Spinal cord (tissue), 10 donors: Measurements from ENCODE around the gene FAM120B. TPM values are rescaled to one million over a fixed set of nuclear protein-coding genes. Genes with fewer than 3 reads are reported as not detected.
"Not testable (repeated sequence)": the region's sequence is repeated elsewhere in the genome, so short reads cannot be mapped to it uniquely, and the experiment has no call there.

ENCODE experiments used
- DNase-seq, 6 donors: peaks; one replicate each; pipeline versions ENCODE4 v3.0.0 to v3.0.0-alpha.2; 2013 to 2015; ENCODE audit warnings: low spot score in 6 of 6, low read depth in 4 of 6
- H3K27ac ChIP-seq: one replicate; pipeline ENCODE4 v1.5.1; 2013; ENCODE audit warnings: low read depth, low read length, control low read depth
- H3K27me3 ChIP-seq: one replicate; pipeline ENCODE4 v1.6.1; 2013; ENCODE audit warnings: low read length; ENCODE audit not compliant: control insufficient read depth, insufficient read depth
- H3K36me3 ChIP-seq: one replicate; pipeline ENCODE4 v1.6.1; 2013; ENCODE audit warnings: low read length; ENCODE audit not compliant: control insufficient read depth, insufficient read depth
- H3K4me1 ChIP-seq: one replicate; pipeline ENCODE4 v1.6.1; 2013; ENCODE audit warnings: low read length; ENCODE audit not compliant: control insufficient read depth, insufficient read depth
- H3K4me3 ChIP-seq: one replicate; pipeline ENCODE4 v1.5.1; 2013; ENCODE audit warnings: low read depth, low read length, control low read depth
- H3K9me3 ChIP-seq: one replicate; pipeline ENCODE4 v1.6.1; 2013; ENCODE audit warnings: low read length; ENCODE audit not compliant: control insufficient read depth, insufficient read depth
- WGBS: methylation state at CpG from one replicate; pipeline ENCODE4 v1.1.5; 2013; ENCODE audit warnings: missing lambda C conversion rate; ENCODE audit not compliant: insufficient coverage; 5-methylcytosine and 5-hydroxymethylcytosine counted together
- polyA plus RNA-seq, 2 donors: library from polyadenylated mRNA; unstranded; fragments of 120-200 nt; gene quantifications; one replicate each; pipeline ENCODE4 v1.2.1, GENCODE V29; 2013; ENCODE audit not compliant: insufficient read length in 2 of 2
- total RNA-seq, 2 donors: library from RNA; depleted of rRNA in 1 of 2; stranded (reverse); fragments of 120-200 nt in 1 of 2; fragments of >200 nt in 1 of 2; gene quantifications; one replicate each; pipeline versions ENCODE4 v1.2.3 to v1.2.4, GENCODE V29; 2013 to 2014
- donor health status: healthy.

The FAM120B gene
- total and polyA plus RNA-seq, 4 donors: 29.0 to 40.2 (median 36.6) TPM

DNA sequence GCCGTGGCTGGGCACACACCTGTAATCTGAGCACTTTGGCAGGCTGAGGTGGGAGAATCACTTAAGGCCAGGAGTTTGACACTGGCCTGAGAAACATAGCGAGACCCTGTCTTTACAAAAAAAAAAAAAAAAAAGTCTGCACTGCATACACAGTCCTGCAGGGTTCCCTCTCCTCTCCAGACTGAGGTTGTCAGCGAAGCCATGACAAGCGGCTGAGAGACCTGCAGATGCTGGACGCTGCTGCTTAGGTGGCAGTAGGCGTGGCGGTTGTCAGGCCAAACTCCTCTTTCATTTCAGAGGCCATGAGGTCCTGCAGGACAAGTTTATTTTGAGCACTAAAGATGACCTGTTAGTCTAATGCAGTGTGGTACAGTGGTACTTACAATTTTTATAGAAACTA lies 86.5 kb downstream of the FAM120B start:
- Histone ChIP-seq H3K4me3 (no peak overlapping the region), H3K36me3 (peaks cover 54% of the 10 kb centered on the region), H3K4me1 (no peaks in the 10 kb centered on the region), H3K27me3 (no peaks in the 10 kb centered on the region), H3K27ac (no peak overlapping the region), H3K9me3 (no peaks in the 10 kb centered on the region)
- DNase-seq: no peak
- 95% methylated on average over 4 of the region's 7 CpGs for WGBS

DNA sequence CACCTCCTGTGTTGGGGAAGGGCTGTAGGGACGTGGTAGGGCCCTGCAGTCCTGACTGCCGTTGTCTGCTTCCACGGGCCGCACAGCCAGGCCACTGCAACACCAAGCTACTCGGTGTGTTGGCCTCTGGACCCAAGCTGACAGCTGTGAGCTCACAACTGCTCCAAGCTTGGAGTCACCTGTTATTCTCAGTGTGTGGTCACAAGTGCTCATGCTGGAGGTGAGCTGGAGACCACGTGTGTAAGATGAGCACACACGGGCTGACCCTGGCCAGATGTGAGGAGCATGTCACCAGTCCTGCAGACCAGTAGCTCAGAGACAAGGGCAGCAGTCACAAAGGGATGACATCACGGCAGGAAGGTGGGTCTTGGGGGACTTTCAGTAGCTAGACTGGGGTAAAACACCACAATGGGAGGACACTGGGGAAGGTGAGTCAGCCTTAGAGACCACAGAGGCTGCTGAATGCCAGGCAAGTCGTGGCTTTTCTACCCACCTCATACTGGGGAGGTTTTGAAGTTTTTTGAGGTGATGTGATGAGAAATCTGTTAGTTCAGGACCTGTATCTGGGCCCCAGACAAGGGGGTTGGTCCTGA lies 87.3 kb downstream of the FAM120B start:
- Histone ChIP-seq H3K36me3 (peaks cover 52% of the 10 kb centered on the region), H3K4me3 (no peak overlapping the region), H3K9me3 (no peaks in the 10 kb centered on the region), H3K27me3 (no peaks in the 10 kb centered on the region), H3K27ac (no peak overlapping the region), H3K4me1 (no peaks in the 10 kb centered on the region)
- no peak for DNase-seq
- 97% methylated on average over 8 of the region's 9 CpGs for WGBS

DNA sequence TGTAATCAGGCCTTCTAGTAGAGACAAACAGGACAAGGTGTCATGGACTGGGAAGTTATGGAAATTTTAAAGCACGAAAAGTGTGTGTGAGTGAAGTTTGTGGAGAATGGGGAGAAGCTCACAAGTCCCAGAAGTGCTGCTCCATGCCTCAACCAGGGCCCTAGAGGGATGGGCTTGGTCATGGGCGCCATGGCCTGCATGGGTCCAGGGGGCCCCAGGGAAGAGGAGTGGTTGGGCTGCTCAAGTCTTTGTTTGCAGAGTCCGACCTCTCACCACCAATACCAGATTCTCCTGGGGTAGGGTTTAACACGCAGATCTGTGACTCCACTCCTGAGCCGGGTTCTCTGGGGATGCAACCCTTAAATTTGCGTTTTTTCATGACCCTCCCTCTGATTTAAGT lies 88.4 kb downstream of the FAM120B start:
- H3K4me1 ChIP-seq: no peaks in the 10 kb centered on the region
- peaks cover 46% of the 10 kb centered on the region for H3K36me3 ChIP-seq
- no peak overlapping the region for H3K27ac ChIP-seq
- no peaks in the 10 kb centered on the region for H3K27me3 ChIP-seq
- no peaks in the 10 kb centered on the region for H3K9me3 ChIP-seq
- no peak for DNase-seq
- 97% methylated on average over 5 of the region's 6 CpGs for WGBS
- no peak overlapping the region for H3K4me3 ChIP-seq

DNA sequence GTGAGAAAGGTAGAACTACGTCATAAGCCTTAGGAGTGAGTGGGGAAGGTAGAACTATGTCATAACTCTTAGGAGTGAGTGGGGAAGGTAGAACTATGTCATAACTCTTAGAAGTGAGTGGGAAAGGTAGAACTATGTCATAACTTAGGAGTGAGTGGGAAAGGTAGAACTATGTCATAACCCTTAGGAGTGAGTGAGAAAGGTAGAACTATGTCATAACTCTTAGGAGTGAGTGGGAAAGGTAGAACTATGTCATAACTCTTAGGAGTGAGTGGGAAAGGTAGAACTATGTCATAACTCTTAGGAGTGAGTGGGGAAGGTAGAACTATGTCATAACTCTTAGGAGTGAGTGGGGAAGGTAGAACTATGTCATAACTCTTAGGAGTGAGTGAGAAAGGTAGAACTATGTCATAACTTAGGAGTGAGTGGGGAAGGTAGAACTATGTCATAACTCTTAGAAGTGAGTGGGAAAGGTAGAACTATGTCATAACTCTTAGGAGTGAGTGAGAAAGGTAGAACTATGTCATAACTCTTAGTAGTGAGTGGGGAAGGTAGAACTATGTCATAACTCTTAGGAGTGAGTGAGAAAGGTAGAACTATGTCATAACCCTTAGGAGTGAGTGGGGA lies 92.3 kb downstream of the FAM120B start:
- not testable (repeated sequence) for H3K4me3 ChIP-seq, DNase-seq, H3K27me3 ChIP-seq, H3K9me3 ChIP-seq, H3K27ac ChIP-seq
- WGBS: no CpG with 5 or more reads among the region's 1 CpG
- Histone ChIP-seq H3K36me3 (peaks cover 52% of the 10 kb centered on the region), H3K4me1 (peaks cover 18% of the 10 kb centered on the region)

DNA sequence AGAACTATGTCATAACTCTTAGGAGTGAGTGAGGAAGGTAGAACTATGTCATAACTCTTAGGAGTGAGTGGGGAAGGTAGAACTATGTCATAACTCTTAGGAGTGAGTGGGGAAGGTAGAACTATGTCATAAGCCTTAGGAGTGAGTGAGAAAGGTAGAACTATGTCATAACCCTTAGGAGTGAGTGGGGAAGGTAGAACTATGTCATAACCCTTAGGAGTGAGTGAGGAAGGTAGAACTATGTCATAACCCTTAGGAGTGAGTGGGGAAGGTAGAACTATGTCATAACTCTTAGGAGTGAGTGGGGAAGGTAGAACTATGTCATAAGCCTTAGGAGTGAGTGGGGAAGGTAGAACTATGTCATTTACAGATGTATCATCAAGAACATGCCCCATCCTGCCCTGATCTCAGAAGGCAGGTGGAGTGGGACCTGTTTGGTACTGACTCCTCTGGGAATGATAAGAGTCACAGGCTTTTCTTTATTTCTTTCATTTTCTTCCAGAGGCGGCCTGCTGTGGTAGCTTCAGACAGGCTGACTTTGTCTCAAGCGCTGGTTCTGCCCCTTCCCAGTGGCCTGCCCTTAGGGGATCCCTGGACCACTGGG lies 93.5 kb downstream of the FAM120B start:
- not testable (repeated sequence) for H3K4me3 ChIP-seq, H3K27me3 ChIP-seq, H3K27ac ChIP-seq, DNase-seq, H3K9me3 ChIP-seq
- Histone ChIP-seq H3K36me3 (peaks cover 40% of the 10 kb centered on the region), H3K4me1 (peaks cover 21% of the 10 kb centered on the region)
- 83% methylated on average over 2 of the region's 2 CpGs for WGBS

DNA sequence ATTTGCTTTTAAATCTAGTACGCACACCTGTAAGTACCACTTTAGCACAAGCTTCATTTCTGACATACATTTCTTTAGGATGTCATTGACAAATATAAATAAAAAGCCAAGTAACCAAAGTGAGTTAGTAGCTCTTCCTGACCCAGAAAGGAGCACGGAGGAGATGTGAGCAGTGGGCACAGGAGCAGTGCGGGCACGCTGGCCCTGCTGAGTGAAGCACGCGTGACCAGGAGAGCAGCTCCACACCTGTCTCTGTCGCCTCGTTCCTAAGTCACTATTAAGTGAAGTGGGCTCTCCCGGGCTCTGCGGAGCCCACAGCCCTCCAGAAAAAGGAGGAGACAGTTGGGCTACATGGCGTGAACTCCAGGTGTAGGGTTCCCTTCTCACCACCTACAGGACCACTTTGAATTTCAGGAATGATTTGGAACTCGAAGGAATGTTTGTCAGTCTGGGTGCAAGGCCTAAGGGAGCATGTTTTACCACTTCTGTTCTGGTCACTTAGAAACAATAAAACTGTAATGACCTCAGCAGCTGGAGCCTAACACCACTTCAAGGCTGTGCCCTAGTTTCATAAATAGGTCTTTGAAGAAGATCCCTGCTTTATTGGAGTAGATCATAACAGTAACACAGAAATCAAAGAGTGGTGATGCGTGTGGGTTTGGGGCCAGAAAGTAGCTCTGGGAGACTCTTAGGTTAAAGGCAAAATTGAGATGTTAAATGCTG lies 95.9 kb downstream of the FAM120B start:
- whole genome bisulfite sequencing: 74% methylated on average over 7 of the region's 13 CpGs
- Histone ChIP-seq H3K36me3 (peaks cover 31% of the 10 kb centered on the region), H3K4me3 (no peak overlapping the region)

DNA sequence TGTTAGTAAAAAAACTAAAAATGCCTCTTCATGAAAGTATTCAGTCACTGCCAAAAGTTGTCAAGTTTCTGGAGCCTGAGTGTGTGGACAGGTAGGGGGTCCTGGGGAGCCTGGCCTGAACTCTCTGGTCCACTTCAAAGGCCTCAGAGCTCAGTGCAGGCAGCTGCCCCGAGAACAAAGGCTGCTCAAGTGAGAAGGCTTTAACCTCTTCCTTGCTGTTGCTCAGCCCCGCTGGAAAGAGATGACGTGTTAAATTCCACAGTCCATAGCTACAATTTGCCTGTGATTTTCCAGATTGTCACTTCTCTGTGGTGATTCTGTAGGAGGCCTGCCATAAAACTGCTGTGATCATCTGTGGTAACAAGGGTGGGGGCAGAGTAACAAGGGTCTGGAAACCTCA lies 96.9 kb downstream of the FAM120B start:
- WGBS: 14% methylated on average over 1 of the region's 3 CpGs
- no peak overlapping the region for H3K4me3 ChIP-seq
- peak overlapping the region; percentile 10 for H3K27ac ChIP-seq
- DNase-seq: peak in 2 of 6 donors; percentile 43 to 61
- no peaks in the 10 kb centered on the region for H3K27me3 ChIP-seq
- peaks cover 26% of the 10 kb centered on the region for H3K36me3 ChIP-seq
- H3K9me3 ChIP-seq: no peaks in the 10 kb centered on the region
- peaks cover 21% of the 10 kb centered on the region for H3K4me1 ChIP-seq

More for the DNA sequence above, 95.9 kb downstream of the FAM120B start:
- no peak for DNase-seq
- no peak overlapping the region for H3K27ac ChIP-seq
- H3K27me3 ChIP-seq: no peaks in the 10 kb centered on the region
- H3K4me1 ChIP-seq: peaks cover 21% of the 10 kb centered on the region
- no peaks in the 10 kb centered on the region for H3K9me3 ChIP-seq

DNA sequence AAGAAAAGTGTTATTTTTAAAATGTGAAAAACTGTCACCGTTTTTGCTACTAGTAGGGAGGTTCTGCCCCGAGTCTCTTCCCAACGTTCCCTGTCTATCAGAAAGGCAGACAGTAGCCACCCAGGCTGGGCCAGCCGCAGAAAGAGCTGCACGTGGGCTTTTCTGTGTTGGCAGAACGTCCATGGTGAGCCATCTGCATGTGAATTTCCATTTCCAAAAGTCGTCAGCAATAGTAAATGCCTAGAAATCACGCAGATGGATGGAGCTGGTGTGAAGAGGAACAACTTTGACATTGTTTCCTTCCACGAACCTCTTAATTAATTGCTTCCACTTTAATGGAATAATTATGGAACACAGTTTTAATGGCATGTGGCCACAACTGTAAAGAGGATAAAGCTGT lies 97.5 kb downstream of the FAM120B start:
- WGBS: 19% methylated on average over 6 of the region's 9 CpGs
- DNase-seq: peak in 2 of 6 donors; percentile 61 to 94
- Histone ChIP-seq H3K9me3 (no peaks in the 10 kb centered on the region), H3K36me3 (peaks cover 26% of the 10 kb centered on the region), H3K4me3 (no peak overlapping the region), H3K27ac (peak overlapping the region; percentile 10), H3K4me1 (peaks cover 21% of the 10 kb centered on the region), H3K27me3 (no peaks in the 10 kb centered on the region)

DNA sequence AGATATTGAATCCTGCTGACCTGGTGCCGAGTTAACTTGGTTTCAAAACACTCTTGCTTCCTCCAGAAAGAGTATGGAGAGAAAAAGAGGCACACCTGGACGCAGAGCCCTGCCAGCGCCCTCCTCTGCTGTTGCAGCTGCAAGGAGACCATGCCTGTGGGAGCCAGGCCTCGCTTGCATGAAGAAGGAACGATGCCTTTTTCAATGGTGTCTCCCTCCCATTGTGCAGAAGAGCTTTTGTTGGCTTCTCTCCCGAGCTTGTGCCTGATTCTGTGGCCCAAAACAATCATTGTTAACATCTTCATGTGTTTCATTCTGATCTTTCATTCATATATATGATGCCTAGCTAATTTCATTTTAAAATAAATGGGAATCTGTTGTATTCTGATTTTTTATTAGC lies 98.1 kb downstream of the FAM120B start:
- Histone ChIP-seq H3K9me3 (no peaks in the 10 kb centered on the region), H3K27me3 (no peaks in the 10 kb centered on the region), H3K4me3 (no peak overlapping the region), H3K27ac (no peak overlapping the region), H3K4me1 (peaks cover 21% of the 10 kb centered on the region), H3K36me3 (peaks cover 26% of the 10 kb centered on the region)
- peak in 2 of 6 donors; percentile 22 to 56 for DNase-seq
- 50% methylated on average over 5 of the region's 6 CpGs for WGBS
